Prostate gland (tissue), 2 donors: ENCODE results near the gene CCNF.

Experiments
- POLR2A ChIP-seq: fragments of 450-650 bp; IDR thresholded peaks from one replicate; pipeline ENCODE4 v1.6.1; 2016; ENCODE audit warnings: antibody characterized with exemption, mild to moderate bottlenecking
- POLR2AphosphoS5 ChIP-seq: sonication (generic); formaldehyde crosslinking; IDR thresholded peaks from one replicate; pipeline ENCODE4 v1.6.1; 2017; ENCODE audit warnings: antibody characterized with exemption
- TF ChIP-seq, protein P1 (sequence below), 4 experiments: fragments of 200-600 bp in 2 of 4; fragments of 450-650 bp in 2 of 4; sonication (generic) in 2 of 4; IDR thresholded peaks; 1 replicate in 3 of 4; 2 replicates in 1 of 4; pipeline ENCODE4 v1.5.1; 2016 to 2019; ENCODE audit warnings: antibody characterized with exemption in 4 of 4, mild to moderate bottlenecking in 2 of 4, moderate library complexity in 2 of 4

DNA sequence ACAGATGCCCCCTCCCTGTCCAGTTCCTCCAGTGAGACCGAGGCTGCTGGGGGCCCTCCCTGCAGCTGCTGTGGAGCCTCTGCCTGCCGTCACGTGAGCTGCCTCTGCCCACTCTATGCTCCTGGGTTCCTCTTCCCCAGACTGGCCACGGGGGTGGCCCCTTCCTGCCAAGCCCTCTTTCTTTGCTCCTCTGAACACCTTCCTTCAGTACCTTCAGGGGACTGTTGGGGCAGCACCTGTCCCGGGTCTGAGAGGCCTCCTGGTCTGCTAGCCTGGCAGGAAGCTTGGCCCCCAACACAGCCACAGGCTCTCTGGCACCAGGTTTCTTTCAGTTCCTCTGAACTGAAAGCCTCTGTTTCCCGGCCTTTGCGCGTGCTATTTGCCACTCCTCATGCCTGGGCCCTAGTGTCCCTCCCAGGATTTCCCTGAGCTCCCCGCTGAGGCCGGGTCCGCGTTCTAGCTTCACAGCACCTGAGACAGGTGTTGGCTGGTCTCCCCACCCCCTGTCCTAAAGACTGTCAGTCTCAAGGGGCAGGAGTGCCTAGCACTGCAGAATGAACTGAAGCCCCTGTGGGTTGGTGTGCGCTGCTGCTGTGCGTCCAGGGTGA lies 77.9 kb downstream of the CCNF start:
- TF ChIP-seq, protein P1, sequence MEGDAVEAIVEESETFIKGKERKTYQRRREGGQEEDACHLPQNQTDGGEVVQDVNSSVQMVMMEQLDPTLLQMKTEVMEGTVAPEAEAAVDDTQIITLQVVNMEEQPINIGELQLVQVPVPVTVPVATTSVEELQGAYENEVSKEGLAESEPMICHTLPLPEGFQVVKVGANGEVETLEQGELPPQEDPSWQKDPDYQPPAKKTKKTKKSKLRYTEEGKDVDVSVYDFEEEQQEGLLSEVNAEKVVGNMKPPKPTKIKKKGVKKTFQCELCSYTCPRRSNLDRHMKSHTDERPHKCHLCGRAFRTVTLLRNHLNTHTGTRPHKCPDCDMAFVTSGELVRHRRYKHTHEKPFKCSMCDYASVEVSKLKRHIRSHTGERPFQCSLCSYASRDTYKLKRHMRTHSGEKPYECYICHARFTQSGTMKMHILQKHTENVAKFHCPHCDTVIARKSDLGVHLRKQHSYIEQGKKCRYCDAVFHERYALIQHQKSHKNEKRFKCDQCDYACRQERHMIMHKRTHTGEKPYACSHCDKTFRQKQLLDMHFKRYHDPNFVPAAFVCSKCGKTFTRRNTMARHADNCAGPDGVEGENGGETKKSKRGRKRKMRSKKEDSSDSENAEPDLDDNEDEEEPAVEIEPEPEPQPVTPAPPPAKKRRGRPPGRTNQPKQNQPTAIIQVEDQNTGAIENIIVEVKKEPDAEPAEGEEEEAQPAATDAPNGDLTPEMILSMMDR (IDR thresholded peaks at IDR 0.05), result no peak
- TF ChIP-seq POLR2A (no peak), POLR2AphosphoS5 (no peak)
